DMS153 treated with DMSO at 0.1 percent for 48 hours (cell line): ENCODE data around the gene TMEM175.
"Not testable (repeated sequence)": the region's sequence is repeated elsewhere in the genome, so short reads cannot be mapped to it uniquely, and the experiment has no call there.

ENCODE experiments used
- DNase-seq: peaks from one replicate; lab custom pipeline; 2025; ENCODE audit not compliant: unreplicated experiment; lab: John Stamatoyannopoulos, UW

TMEM175 gene

DNA sequence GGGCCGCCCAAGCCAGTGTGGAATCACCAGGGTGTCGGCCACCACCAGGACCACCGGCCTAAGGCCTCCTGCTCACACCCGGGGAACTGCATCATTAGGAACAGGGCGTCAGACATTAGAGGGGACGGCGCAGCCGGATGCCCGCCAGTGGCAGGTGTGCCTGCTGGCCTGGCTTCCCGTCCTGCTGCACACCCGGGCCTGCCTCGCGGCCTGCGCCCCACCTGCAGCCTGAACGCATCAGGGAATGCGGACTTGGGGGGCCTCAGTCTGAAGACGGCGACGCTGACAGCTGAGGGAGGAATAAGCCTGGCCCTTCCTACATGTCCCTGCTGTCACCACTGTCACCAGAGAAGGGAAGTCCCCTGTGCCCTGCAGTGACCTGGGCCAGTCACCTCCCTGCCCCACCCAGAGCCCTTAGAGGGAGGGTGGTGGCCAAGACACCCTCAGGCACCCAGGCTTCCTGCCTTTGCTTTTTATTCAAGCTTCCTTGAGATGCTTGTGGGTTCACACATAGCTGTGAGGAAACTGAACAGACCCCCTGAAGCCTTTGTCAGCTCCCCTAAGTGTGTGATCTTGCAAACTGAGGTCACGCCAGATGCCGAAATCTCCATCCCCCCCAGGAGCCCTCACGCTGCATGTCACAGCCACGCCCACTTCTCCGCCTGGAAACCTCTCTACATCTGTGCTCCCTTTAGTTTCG lies 37.9 kb downstream of the TMEM175 start:
- DNase-seq: no peak

DNA sequence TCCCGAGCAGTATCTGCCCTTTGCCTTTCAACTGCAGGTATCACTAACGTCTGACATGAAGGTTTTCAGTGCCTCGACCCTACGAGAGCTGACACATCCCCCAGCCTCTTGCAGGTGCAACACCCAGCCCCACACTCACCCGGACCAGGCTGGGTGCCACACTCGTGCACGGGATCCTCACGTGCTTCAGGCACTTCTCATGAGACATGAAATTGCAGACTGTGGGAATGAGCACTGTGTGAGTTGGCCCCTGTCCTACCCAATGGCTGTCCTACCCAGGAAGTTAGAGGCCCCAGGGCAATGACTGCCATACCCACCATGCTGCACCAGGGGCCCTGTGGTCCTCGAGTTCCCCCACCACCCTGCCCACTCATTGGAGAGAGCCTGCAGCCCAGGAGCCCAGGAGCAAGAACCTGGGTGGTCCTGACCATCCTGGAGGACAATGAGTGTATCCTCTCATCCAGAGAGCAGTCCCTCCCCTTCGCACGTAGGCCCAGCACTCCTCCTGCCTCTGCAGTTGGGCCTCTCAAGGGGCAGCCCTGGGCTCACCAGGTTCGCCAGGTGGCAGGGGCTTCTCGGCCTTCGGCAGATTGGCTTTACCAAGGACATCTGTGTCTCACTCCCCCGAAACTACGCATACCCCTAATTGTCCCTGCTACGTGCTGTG lies 38.7 kb downstream of the TMEM175 start:
- DNase-seq: no peak

DNA sequence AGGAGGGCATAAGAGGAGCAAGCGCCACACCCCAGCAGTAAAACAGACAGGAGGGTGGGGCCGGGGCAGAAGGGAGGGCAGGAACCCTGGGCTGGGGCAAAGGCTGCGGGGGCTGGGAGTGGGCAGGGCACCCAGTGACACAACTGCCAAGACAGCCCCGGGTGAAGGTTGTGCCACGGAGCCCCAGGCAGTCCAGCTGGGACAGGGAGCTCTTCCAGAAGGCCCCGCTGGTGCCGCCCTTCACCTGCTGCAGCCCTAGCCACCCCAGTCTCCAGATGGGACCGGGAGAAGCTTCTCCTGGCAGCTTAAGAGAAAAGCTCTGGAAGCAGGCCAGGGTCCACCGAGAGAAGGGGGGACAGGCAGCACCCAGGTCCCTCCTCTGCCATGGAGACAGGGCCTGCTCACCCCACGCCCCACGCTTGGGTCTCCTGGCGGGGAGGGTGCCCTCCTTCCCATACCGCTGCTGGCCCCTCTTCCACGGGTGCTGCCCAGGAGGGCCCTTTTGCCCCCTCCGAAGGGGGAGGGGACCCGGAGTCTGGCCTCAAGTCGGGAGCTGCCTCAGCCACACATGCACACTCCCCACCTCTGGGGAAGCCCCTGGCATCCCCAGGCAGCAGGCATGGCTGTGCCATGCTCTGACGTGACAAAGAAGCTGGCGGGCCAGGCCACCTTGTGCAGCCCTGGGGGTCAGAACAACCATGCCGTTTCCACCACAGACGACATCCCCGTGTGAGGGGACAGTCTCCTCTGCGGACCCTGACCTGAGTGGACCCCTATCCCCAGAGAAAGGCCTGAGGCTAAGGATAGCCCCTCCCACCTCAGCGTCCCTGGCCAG lies 39.6 kb downstream of the TMEM175 start:
- no peak for DNase-seq

DNA sequence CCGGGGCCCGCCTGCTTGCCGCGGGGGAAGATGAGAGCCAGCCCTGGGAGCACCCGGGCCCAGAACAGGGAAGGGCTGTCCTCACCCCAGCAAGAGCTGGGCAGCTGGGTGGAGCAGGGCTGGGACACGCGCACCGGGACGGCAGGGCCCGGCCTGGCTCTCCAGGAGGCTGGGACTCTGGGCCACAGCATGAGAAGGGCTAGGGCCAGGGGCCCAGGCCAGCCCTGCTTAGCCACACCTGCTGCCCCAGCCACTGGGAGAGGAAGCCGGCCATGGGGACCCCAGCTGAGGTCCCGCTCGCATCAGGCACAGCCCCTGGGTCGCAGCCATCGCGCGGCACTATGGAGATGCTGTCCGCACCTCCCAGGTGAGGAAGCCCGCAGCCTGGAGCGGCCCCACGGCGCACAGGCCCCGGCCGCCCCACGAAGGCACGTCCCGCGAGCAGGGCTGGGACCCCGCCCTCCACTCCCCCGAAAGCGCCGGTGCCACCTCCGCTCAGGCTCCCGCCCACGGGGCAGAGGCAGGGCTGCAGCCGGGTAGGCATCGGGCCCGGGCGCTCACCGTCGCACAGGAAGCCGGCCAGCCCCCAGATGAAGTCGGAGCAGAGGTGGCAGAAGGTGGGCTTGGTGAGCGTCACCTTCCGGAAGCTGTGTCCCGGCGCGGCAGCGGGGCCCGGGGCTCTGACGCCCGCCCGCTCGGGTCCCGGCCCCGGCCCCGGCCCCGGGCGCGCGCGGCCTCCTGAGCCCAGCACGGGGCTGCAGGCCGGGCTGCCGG lies 40.6 kb downstream of the TMEM175 start:
- DNase-seq: no peak

DNA sequence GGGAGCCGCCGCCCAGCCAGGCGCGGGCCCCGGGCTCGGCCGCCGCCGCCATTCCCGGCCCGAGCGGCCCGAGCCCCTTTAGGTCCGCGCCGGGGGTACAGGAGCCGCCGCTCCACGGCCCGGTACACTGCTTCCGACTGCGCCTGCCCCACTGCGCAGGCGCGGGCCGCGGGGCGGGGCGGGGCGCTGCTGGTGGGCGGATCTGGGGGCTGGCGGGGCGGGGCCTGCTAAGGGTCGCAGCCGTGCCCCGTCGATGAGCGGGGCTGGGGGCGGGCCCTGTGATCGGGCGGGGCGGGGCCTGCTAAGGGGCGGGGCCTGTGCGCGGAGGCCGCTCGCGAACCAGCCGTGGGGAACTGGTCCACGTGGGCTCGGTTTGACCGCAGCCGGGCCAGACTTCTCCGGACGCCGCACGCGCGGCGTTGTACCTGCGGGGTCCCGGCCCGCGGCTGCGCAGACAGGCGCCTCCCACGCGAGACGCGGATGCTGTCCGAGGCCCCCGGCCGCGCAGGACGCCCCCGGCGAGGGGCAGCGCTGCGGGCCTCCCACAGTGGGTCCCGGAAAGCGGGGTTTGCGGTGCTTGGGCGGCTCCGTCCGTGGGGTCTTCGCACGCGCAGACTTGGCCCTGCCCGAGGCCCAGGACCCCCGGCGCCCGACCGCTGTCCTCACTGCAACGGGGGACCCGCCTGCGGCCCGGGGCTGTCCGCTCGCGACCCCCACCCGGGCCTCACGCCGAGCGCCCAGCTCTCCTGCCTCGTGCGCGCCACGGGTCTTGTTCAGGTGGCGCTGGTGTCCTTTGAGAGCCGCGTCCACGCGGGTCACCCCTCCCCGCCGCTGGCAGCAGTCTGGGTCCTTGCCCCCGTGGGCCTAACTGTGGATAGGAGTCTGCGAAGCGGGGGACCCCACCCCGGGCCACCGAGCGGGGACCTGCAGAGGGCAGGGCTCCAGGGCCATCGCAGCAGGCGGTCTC lies 41.5 kb downstream of the TMEM175 start, which contains the start of gene DGKQ:
DGKQ (minus strand) TSS at position 139 of the 967 bp plus-strand sequence; CDS start at position 52, 87 bp downstream.
- peak; percentile 13 for DNase-seq

DNA sequence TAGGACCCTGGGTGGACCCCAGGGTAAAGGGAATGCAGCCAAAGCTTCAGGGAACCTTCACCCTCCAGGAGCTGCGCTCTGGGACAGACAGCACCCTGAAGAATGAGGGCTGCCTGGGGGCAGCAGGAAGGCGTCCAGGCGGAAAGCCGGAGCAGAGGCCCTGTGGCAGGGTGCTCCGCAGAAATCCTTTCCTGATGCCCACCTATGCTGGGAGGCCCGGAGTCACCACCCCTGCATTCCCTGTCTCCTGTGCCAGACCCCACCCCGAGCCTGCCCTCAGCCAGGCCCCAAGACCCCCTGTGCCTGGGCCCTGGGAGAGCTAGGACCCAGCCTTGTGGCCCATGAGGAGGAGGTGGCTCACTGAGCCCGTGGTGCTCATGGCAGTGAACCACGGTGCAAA lies 42.4 kb downstream of the TMEM175 start:
- no peak for DNase-seq

DNA sequence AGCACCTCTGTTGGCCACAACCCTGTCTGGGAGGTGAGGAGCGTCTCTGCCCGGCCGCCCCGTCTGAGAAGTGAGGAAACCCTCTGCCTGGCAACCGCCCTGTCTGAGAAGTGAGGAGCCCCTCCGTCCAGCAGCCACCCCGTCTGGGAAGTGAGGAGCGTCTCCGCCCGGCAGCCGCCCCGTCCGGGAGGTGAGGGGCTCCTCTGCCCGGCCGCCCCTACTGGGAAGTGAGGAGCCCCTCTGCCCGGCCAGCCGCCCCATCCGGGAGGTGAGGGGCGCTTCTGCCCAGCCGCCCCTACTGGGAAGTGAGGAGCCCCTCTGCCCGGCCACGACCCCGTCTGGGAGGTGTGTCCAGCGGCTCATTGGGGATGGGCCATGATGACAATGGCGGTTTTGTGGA lies 43.8 kb downstream of the TMEM175 start:
- DNase-seq: not testable (repeated sequence)

DNA sequence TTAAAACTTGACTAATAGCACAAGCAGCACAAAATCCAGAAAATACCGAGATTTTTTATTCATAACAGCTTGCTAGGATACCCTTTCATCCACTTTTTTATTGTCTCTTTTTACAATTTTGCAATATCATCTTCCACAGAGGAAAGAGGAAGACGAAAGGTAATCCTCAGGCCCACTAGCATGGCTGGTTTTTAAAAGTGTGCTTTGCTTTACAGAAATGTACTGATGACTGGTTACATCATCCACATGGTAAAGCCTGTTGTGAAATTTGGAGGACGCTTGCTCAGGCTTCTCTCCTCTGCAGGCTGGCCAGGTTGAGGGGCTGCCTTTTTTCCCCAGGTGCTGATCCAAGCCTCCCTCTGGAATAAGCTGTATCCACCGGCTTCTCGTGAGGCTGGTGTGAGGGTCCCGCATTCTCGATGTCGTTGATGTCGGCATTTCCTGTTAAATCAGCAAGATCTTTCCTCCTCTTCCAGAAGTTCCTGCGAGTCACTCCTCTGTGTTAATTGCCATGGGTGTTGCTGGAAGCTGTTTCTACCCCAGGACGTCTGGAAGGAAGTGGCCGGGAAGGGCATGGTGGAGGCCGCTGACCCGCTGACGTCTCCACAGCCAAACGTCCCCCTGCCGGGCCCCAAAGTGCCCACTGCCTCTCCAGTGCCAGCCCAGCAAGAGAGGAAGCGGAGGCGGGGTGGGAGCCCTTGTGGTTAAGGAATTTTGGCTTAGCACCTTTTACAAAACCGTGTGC lies 46.9 kb downstream of the TMEM175 start:
- DNase-seq: no peak

DNA sequence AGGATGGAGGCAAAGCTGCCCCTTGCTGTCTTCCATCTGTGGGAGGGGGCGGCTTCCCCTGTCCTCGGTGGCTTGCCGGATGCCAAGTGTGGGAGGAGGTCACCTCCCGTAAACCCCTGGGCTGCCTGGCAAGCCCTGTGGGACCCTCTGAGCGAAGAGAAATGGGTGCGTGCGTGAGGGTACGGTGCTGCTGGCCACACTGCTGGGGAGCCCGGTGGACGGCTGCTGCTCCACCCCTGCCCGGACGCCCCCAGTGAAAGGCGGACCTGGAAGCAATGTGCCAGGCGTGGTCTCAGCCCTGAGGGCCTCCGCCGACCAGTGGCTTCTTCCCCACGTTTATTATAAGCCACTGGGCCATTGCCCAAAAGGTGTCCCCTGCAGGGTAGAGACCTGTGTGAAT lies 50.0 kb downstream of the TMEM175 start:
- DNase-seq: no peak

DNA sequence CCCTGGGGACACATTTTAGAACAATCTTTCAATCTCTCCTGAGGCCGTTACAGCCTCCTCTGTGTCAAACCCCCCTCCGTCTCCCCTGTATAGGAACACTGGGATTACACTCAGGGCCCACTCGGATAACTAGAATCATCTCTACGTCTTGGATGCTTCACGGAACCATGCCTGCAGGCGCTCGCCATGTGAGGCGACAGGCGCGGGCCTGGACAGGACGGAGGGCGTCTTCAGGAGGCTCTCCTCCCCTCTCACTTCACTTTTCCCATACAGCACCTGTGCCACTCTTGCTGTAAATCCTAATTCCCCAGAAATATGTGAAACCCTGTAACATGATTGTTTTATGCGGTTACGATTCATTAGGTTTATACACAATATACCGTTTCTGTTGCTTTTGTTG lies 50.6 kb downstream of the TMEM175 start:
- DNase-seq: no peak

DNA sequence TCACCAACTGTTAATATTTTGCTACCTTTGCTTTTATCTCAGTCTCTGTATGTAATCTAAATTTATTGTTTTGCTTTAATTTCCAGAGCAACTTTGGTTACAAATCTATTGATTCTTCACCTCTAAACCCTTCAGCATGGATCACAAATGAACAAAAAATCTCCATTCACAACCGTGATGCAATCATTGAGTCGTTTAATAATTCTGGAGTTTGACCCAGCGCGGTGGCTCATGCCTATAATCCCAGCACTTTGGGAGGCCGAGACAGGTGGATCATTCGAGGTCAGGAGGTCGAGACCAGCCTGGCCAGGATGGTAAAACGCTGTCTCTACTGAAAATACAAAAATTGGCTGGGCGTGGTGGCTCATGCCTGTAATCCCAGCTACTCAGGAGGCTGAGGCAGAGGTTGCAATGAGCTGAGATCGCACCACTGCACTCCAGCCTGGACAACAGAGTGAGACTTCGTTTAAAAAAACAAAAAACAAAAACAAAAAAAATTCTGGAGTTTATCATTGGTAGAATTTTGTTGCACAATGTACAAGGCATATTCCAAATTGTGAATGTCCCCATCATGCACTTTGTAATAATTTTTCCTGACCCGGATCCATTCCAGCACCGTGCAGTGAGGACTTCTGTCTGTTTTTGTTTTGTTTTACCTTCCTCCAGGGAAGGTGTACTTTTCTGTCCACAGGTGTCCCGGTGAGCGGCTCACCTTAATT lies 52.2 kb downstream of the TMEM175 start:
- no peak for DNase-seq

DNA sequence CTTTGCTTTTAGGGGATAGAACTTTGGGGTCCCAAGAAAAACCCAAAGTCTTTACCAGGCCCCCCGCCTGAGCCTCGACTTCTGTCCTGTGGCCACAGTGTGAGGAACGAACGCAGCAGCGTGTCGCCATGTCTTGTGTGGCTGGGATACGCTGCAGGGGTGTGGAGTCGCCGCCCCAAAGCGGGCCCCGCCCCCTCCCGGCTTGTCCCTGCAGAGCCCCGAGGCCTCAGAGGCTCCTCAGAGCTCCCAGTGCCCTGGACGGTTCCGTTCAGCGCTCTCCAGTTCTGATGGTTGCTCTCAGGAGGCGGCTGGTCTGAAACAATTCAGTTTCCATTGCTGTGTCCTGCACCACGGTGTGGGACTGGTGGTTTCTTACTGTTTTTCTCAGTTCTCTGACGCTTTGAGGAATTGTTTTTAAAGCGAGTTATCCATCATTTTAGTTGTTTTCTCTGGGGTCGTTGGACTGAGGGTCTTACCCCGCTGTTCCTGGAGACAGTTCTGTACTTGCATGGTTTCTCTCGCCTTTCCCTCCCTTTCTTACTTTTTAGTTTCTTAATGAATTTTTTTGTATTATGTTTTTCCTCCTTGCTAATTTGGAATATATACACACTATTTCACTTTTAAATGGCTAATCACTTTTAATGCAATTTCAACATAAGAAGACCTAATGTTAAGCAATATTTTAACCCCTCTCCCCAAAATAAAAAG lies 53.0 kb downstream of the TMEM175 start:
- DNase-seq: no peak

DNA sequence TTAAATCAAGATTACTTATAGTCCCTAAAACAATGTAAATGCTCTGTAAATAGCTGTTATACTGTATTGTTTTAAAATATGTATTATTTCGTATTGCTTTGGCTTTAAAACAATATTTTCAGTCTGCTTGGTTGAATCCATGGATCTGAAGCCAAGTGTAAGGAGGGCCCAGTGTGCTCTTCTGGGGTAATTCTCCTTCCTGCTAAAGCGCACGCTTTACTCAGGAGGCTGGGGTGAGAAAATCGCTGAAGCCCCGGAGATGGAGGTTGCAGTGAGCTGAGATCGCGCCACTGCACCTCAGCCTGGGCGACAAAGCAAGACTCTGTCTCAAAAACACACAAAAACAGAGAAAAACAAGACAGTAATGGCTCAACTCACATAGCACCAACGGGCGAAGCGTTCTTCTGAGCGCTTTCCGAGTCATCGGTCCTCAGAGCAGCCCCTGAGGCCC lies 54.2 kb downstream of the TMEM175 start:
- no peak for DNase-seq

DNA sequence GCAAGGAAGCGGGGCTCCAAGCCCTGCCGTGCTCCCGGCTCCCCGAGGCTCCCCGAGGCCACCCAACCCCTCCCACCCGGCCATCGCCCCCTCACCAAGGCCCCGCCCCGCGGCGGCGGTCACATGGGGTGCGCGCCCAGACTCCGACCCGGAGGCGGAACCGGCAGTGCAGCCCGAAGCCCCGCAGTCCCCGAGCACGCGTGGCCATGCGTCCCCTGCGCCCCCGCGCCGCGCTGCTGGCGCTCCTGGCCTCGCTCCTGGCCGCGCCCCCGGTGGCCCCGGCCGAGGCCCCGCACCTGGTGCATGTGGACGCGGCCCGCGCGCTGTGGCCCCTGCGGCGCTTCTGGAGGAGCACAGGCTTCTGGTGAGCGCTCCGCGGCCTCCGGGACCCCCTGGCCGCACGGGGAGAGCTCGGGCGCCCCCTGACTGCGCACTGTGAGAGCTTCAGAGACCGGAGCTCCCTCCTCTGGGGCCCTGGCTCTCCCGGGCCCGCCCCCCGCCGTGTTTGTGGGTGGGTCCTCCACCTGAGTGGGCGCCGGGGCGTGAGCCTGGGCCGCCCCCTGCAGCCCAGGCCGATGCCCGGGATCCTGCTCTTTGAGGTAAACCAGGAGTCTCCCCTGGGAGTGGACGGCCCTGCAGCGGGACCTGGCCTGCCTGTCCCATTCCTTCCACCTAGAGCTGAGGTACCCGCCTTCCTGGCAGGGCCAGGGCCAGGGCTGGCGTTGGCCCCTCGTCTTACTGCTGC lies 54.8 kb downstream of the TMEM175 start, which contains the start of gene IDUA:
IDUA (plus strand) TSS at position 166 of the 745 bp plus-strand sequence; CDS start at position 207, 41 bp downstream.
- DNase-seq: no peak

DNA sequence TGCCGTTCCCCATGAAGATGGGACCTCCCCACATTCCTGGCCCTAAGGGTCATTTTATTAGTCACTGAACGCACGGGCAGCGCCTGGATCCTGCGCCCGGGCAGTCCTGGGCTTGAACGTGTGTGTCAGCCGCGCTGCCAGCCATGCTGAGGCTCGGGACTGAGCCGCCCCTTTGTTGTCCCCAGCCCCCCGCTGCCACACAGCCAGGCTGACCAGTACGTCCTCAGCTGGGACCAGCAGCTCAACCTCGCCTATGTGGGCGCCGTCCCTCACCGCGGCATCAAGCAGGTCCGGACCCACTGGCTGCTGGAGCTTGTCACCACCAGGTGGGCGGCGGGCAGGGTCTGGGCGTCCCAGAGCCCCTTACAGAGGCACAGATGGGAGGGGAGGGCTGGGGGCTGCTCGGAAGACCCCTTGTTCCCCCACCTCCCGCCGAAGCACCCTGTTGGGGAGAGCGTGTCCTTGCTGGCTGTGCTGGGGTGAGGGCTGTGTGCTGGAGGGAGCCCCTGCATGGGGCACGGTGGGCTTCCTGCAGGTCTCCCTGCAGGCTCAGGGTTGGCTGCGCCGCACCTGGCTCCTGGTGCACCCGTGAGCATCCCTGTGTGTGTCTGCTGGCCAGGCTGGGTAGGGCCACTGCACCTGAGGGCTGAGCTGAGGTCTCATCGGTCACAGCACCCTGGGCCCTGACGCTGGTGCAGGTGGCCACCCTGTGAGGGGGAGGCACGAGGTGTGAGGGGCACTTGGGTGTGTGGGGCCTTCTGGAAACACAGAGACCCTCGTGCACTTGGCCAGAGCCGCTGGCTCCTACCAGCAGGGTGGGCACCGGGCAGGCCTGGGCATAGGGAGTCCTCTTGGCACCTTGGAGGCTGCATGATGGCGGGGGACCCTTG lies 55.6 kb downstream of the TMEM175 start:
- DNase-seq: no peak
